B cell (primary cell): ENCODE measurements around the gene SGCD.

ENCODE experiments used
- CTCF ChIP-seq: fragments of 200-600 bp; IDR thresholded peaks from one replicate; pipeline ENCODE4 v1.8.0; 2022; ENCODE audit warnings: antibody characterized with exemption, mild to moderate bottlenecking
- EZH2 ChIP-seq: IDR thresholded peaks from 2 replicates; pipeline ENCODE4 v1.6.1; 2012; ENCODE audit warnings: borderline replicate concordance, low read depth, mild to moderate bottlenecking, moderate library complexity, low read length; ENCODE audit not compliant: insufficient read depth, poor library complexity, severe bottlenecking

- TF ChIP-seq CTCF, result no peak
- TF ChIP-seq EZH2, result no peak
Observed at GRCh38 chr5:156477196-156477595, 150.2 kb downstream of the SGCD start.
